HG02938 (cell line): ENCODE measurements around the gene FPR3.
"Not testable (repeated sequence)": the region's sequence is repeated elsewhere in the genome, so short reads cannot be mapped to it uniquely, and the experiment has no call there.

Experiments used
- ATAC-seq: cut with Tn5 transposase; IDR thresholded peaks from one replicate; pipeline ENCODE4 v1.9.1; 2021; ENCODE audit warnings: mild to moderate bottlenecking, moderate library complexity; ENCODE audit not compliant: unreplicated experiment

The FPR3 gene, protein sequence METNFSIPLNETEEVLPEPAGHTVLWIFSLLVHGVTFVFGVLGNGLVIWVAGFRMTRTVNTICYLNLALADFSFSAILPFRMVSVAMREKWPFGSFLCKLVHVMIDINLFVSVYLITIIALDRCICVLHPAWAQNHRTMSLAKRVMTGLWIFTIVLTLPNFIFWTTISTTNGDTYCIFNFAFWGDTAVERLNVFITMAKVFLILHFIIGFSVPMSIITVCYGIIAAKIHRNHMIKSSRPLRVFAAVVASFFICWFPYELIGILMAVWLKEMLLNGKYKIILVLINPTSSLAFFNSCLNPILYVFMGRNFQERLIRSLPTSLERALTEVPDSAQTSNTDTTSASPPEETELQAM

GRCh38 chr19:51794885-51795490 is at the start of gene FPR3:
Gene FPR3 (plus strand): TSS chr19:51795157. CDS start chr19:51823749, 28,592 bp downstream.
- ATAC-seq: no peak

- ATAC-seq: no peak
These were observed 48.2 kb upstream of the FPR3 start for GRCh38 chr19:51746731-51747130.

GRCh38 chr19:51749979-51750378 is 45.0 kb upstream of the FPR3 start:
- ATAC-seq: no peak

- no peak for ATAC-seq
These were observed 44.4 kb upstream of the FPR3 start for GRCh38 chr19:51750400-51751094.

DNA sequence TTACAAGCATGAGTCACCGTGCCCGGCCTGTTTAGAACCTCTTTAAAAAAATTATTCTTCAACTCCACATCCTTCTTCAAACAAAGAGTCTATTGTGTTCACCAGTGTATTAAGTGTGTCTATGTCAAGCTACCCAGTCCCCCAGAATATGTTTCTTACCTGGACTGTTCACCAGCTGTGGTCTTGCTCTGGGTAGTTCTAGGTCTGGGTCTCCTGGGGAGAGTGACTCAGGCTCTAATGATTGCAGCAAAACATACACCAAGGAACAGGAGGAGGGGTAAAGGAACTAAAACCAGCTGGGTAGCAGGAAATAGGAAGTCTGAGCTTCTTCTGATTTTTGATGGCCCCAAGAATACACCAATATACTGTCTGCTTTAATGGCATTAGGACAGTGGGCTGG is 43.3 kb upstream of the FPR3 start, which contains the start of gene FPR1:
Gene FPR1 (minus strand): TSS at position 224 of the 400 bp plus-strand sequence. CDS start 4,884 bp downstream, outside the sequence.
- ATAC-seq: no peak

GRCh38 chr19:51754109-51754508 is 40.8 kb upstream of the FPR3 start:
- ATAC-seq: no peak

DNA sequence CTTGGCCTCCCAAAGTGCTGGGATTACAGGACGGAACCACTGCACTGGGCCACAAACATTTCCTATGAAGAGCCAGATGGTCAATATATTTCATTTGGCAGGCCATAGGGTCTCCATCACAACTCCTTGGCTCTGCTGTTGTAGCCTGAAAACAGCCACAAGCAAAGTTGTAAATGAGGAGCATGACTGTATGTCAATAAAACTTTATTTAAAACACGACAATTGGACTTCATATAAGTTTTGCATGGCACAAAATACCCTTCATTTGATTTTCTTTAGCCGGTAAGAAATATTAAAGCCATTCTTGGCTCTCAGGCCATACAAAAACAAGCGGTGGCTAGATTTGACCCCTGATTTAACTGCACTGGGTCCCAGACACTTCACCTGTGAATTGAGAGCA is 40.2 kb upstream of the FPR3 start:
- ATAC-seq: no peak

DNA sequence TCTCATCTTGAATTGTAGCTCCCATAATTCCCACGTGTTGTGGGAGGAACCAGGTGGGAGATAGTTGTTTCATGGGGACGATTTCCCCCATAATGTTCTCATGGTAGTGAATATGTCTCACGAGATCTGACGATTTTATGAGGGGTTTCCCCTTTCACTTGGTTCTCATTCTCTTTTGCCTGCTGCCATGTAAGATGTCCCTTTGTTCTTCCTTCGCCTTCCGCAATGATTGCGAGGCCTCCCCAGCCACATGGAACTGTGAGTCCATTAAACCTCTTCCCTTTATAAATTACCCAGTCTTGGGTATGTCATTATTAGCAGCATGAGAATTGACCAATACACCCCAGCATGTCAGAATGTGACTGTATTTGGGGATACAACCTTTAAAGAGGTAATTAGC is 39.4 kb upstream of the FPR3 start:
- ATAC-seq: no peak

GRCh38 chr19:51760697-51761356 is 34.1 kb upstream of the FPR3 start, which contains the start of gene FPR2:
Gene FPR2 (plus strand): TSS chr19:51761180. CDS start chr19:51768659, 7,479 bp downstream.
- ATAC-seq: no peak

DNA sequence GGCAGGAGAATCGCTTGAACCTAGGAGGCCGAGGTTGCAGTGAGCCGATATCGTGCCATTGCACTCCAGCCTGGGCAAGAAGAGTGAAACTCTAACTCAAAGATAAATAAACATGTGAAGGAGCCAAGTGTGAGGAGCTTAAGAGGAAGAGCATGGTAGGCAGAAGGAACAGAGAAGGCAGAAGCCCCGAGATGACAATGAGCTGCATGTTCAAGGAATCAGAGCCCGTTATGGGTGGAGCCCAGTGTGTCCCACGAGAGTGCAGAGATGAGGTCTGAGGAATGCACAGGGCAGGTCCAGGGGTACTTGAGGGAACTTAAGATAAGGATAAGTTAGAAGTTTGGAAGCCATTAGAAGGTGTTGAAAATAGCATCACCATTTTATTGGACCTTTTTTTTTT is 33.3 kb upstream of the FPR3 start:
- ATAC-seq: no peak

GRCh38 chr19:51765086-51765485 is 29.9 kb upstream of the FPR3 start:
- no peak for ATAC-seq

DNA sequence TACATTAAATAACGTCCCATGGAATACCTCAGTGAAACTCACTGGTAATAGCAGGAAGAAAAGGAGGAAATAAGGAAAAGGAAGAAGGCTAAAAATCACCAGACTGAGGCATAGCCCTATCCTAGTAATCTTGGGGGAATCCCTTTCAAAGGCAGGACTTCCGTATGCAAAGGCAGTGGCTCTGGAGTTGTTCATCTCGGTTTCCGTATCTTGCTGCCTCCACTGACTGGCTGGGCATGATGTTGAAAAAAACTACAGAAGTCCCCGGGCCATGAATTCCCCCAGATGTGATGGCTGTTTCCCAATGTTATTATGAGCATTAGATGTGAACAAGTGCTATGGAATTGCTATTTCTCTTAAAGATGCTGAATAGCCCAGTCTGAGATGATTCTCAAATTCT is 28.5 kb upstream of the FPR3 start:
- ATAC-seq: no peak

GRCh38 chr19:51771376-51772130 is 23.4 kb upstream of the FPR3 start:
- ATAC-seq: no peak

GRCh38 chr19:51772977-51773376 is 22.0 kb upstream of the FPR3 start:
- no peak for ATAC-seq

DNA sequence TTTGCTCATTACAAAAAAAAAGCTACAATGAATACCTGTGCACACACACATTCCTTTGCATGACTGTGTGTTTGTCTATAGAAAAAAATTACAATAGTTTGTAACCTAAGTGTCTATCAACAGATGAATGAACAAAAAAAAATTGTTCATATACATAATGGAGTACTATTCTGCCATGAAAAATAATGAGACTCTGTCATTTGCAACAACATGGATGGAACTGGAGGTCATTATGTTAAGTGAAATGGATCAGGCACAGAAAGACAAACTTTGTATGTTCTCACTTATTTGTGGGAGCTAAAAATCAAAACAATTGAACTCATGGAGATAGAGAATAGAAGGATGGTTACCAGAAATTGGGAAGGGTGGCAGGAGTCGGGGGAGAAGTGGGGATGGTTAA is 18.4 kb upstream of the FPR3 start:
- ATAC-seq: not testable (repeated sequence)

DNA sequence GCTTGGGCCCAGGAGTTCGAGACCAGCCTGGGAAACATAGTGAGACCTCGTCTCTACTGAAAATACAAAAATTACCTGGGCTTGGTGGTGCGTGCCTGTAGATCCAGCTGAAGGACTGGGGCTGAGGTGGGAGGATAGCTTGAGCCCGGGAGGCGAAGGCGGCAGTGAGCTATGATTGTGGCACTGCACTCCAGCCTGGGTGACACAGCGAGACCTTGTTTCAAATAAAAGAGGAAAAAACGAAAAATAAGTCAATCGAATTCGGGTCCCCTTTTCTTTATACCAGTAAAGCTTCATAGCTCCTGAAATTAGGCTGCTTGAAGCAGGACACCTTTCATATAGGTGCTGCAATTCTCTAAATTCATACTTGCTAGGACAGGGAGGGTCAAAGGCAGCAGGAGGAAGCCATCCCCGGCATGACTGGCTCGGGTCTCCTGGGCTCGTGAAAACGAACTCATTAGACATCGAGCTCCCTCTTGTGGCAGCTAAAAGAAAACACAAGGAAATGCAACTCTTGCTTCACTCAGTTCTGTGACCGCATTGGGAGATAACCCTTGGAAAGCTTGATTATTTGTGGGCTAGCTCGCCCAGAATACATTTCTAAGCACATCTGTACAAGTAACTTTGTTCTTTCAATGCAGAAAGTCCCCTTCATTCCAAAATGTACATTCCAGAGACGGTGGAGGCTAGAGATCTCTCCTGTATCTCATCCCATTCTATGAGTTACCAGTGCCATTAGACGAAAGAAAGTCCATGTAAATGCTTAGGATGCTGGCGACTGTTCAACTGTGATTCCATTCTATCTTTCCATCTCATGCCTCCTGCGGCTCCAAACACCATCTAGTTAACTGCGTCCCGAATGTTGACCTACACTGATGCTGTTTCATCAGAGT is 17.1 kb upstream of the FPR3 start:
- ATAC-seq: no peak

DNA sequence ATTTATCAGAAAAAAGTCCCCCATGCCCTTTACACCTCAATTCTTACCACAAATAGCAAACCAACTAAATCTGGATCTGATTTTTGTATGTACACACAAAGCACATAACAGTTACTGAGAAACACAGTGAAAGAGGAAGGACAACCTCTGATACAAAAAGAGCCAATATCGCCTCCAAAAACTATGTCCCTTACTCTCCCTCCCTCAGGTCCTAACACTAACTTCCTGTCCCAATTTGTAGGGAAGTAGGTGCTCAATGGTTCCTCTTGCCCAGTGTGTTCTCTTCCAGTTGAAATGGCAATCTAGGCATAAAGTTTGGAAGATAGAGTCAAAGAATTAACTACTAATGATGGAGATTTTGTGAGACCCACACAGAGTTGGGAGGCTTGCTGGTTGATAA is 15.8 kb upstream of the FPR3 start:
- no peak for ATAC-seq

GRCh38 chr19:51779703-51780102 is 15.3 kb upstream of the FPR3 start:
- ATAC-seq: no peak

DNA sequence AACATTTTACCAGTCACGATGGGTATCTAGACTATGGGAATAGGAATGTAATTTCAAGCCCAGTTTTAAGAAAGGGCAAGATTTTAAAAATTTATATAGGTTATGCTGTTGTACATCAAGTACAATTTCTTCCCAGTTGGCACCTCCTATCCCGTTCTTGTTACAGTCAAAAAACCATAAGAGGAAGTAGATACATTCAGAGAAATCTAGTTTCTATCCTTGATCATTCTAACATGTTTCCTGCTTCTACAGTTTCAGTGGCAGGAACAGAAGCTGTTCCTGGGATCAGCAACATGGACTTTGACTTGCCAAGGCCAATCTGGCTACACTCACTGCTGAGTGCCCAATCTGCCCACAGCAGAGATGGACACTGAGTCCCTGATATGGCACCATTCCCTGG is 14.7 kb upstream of the FPR3 start:
- no peak for ATAC-seq

DNA sequence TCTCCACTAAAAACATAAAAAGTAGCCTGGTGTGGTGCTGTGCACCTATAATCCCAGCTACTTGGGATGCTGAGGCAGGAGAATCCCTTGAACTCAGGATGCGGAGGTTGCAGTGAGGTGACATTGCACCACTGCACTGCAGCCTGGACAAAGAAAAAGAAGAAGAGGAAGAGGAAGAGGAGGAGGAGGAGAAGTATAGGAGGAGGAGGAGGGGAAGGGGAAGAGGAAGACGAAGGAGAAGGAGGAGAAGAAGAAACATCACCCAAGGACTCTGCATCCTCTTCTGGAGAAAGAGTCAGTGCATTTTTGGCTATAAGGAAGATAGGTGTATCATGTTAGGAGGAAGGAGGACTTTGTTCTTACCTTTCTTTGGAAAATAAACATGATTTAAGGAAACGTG is 13.0 kb upstream of the FPR3 start:
- ATAC-seq: no peak
